Stimulated activated CD4-positive, alpha-beta T cell treated with anti-CD3 and anti-CD28 coated beads, Interleukin-4, amount 100 ng/mL, for 1 hour (primary cell): ENCODE measurements around the gene GALNT13.

Source experiments
- DNase-seq: peaks from one replicate; pipeline ENCODE4 v3.0.0-alpha.2; 2020

Gene GALNT13

DNA sequence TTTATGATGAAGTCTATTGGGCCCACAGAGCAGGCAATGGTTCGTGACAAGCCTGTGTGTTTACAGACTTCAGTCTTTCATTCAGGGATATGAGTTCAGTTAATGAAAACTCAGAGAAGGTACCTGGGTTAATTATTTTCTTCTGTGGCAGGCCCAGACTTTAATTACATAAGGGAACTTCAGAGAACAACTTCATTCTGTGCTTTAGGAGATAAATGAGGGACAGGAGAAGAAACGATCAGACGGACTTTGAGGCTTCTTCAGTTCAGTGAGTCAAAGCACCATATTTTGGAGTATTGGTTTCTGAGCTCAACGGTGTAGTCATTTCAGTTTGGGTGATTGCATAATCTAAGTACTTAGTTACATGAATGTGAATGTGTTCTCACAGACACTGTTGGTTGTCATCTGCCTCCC is 623.7 kb downstream of the GALNT13 start:
- no peak for DNase-seq

DNA sequence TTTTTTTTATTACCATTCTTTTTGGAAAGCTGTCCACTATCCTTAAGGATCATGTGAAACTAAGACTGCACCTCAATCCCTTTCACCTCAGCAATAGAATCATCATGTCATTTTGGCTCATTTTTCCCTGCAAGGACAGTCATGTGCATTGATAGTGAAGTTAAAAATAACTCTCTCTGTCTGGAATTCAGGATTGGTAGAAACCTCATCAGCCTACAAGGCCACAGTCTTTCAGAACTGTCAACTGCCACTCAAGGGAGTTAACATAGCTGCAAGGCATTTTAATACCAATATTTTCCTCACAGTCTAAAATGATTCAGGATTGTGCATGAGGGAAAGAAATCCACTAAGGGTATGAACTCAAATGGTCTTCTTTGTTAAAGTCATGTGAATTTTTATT is 625.3 kb downstream of the GALNT13 start:
- DNase-seq, result no peak
